Calu3 (cell line): Measurements from ENCODE around the gene ZC3H12C. TPM values are rescaled to one million over a fixed set of nuclear protein-coding genes. Genes with fewer than 3 reads are reported as not detected.

ENCODE experiments used
- BruUV-seq: library from RNA; stranded (reverse); fragments of 400-500 nt; replicated peaks from 2 replicates; lab custom pipeline; 2021; lab: Mats Ljungman, UMichigan
- CTCF ChIA-PET: fragments of 300-600 bp; sonication (Branson Sonifier 250); formaldehyde crosslinking; loops from one replicate; lab custom pipeline; 2022; ENCODE audit warnings: antibody characterized with exemption; lab: Charles Lee
- DNase-seq: peaks from one replicate; pipeline ENCODE4 v3.0.0; 2022
- H3K27ac Mint-ChIP-seq: one replicate; pipeline ENCODE4 v1.8.0; 2022; ENCODE audit warnings: mixed read lengths; ENCODE audit not compliant: unreplicated experiment
- H3K27me3 Mint-ChIP-seq: one replicate; pipeline ENCODE4 v1.8.0; 2022; ENCODE audit warnings: mixed read lengths; ENCODE audit not compliant: unreplicated experiment
- H3K36me3 Mint-ChIP-seq: one replicate; pipeline ENCODE4 v1.8.0; 2022; ENCODE audit warnings: mild to moderate bottlenecking, moderate library complexity, mixed read lengths; ENCODE audit not compliant: insufficient read depth, unreplicated experiment
- H3K4me1 Mint-ChIP-seq: one replicate; pipeline ENCODE4 v1.8.0; 2022; ENCODE audit warnings: mild to moderate bottlenecking, low read depth, mixed read lengths; ENCODE audit not compliant: unreplicated experiment
- H3K4me3 Mint-ChIP-seq: one replicate; pipeline ENCODE4 v1.8.0; 2022; ENCODE audit warnings: mild to moderate bottlenecking, low read depth, moderate library complexity, mixed read lengths; ENCODE audit not compliant: unreplicated experiment
- H3K9me3 Mint-ChIP-seq: one replicate; pipeline ENCODE4 v1.8.0; 2022; ENCODE audit warnings: low read depth, mixed read lengths; ENCODE audit not compliant: unreplicated experiment
- intact Hi-C: fragments of 100-400 bp; cut with micrococcal nuclease; formaldehyde crosslinking; loops from one replicate; pipeline ENCODE4 v1.10.0; 2022; ENCODE audit not compliant: unreplicated experiment
- total RNA-seq: library from RNA; stranded (reverse); gene quantifications from 2 replicates; pipeline ENCODE4 v1.2.3, GENCODE V29; 2022
- TF ChIP-seq, protein P1 (sequence below): fragments of 200-600 bp; IDR thresholded peaks from one replicate; pipeline ENCODE4 v1.8.0; 2022; ENCODE audit warnings: antibody characterized with exemption; ENCODE audit not compliant: unreplicated experiment

The ZC3H12C gene
- total RNA-seq, 1 experiment from 2014 or later: 14.1 TPM

DNA sequence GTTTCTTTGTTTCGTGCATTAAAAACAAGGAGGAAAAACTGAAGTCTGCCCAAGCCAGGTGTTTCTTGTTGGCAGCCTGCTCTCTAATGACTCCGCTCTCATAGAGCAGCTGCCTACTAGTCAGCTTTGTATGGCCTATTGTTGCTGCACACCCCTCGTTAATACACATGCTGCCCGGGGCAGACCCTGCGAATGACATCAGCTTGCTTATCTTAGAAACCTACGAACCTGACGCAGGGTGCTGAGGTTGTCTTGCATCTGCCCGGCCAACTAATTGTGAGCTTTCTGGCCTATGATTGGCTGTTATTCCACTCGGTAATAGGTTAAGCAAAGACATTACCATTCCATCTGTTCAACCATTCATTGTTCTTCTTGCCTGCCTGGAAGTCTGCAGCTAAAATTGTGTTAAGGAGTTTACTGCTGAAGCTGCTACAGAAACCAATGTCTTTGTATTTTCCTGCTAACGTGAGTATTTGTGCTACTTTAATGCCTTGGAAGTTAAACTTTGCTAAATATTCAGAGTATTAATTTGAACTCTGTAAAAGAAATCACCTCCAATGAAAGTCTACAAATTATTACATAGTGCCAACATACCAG, 37.5 kb downstream of the ZC3H12C start:
- CTCF ChIA-PET: no interaction called here
- Mint-ChIP-seq H3K27me3 (no peaks in the 10 kb centered on the region), H3K4me1 (no peaks in the 10 kb centered on the region), H3K27ac (no peak overlapping the region), H3K36me3 (no peaks in the 10 kb centered on the region), H3K4me3 (no peak overlapping the region), H3K9me3 (no peaks in the 10 kb centered on the region)
- TF ChIP-seq, protein P1, sequence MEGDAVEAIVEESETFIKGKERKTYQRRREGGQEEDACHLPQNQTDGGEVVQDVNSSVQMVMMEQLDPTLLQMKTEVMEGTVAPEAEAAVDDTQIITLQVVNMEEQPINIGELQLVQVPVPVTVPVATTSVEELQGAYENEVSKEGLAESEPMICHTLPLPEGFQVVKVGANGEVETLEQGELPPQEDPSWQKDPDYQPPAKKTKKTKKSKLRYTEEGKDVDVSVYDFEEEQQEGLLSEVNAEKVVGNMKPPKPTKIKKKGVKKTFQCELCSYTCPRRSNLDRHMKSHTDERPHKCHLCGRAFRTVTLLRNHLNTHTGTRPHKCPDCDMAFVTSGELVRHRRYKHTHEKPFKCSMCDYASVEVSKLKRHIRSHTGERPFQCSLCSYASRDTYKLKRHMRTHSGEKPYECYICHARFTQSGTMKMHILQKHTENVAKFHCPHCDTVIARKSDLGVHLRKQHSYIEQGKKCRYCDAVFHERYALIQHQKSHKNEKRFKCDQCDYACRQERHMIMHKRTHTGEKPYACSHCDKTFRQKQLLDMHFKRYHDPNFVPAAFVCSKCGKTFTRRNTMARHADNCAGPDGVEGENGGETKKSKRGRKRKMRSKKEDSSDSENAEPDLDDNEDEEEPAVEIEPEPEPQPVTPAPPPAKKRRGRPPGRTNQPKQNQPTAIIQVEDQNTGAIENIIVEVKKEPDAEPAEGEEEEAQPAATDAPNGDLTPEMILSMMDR: no peak
- no peak for DNase-seq
- BruUV-seq: no TSS peak
- intact Hi-C loops: no loop called here

DNA sequence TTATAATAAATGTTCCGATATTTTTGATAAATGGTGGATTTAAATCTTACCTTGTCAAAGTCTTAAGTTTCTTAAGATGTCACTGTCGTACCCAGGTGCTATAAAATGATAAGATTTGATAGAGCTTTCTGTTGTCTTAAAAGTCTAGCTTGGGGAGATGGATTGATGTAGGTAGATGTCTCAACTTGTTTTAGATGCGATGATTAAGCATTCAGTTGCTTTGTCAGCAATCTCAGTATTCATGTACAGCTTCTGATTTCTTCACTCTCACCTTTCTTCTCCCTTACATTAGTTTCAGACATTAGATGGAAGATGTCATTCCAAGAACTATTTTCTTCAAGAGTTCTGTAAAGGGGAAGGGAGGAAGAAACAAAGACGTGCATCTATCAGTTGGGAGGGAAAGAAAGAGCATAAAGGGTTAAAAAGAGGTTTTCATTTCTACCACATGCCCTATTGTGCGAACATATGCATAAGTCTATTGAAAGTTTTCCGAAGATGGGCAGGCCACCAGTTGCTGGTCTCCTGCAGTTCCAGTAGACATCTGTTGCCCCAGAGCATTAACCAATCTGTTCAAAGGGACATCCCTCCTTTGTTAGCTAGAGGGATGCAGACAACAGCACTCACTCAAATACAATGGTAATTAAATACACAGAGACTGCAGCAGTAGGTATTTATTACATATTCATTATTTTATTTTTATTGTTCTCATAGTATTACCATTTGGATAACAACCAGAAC, 38.4 kb downstream of the ZC3H12C start:
- H3K36me3 Mint-ChIP-seq: no peaks in the 10 kb centered on the region
- H3K27me3 Mint-ChIP-seq: no peaks in the 10 kb centered on the region
- H3K4me3 Mint-ChIP-seq: no peak overlapping the region
- CTCF ChIA-PET: no interaction called here
- TF ChIP-seq, protein P1: no peak
- no TSS peak for BruUV-seq
- DNase-seq: no peak
- intact Hi-C loops: no loop called here
- H3K4me1 Mint-ChIP-seq: no peaks in the 10 kb centered on the region
- no peak overlapping the region for H3K27ac Mint-ChIP-seq
- H3K9me3 Mint-ChIP-seq: no peaks in the 10 kb centered on the region

DNA sequence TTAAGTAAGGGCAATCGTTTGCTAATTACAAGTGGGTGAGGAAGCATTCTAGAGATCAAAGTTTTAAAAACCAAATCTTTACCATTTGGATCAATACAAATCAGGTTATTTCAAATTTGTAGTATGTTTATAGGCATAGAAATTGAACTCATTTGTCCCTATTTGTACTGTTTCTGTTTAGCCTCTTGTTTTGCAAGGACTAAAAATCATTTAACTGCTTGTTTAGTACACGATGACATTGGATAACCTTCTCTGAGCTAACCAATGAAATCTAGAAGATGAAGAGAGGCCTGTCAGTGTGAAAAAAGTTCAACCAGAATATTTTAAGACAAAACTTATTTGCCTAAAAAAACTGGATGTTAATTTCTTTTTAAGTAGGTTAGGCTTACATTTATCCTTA, 40.0 kb downstream of the ZC3H12C start:
- CTCF ChIA-PET: no interaction called here
- H3K4me1 Mint-ChIP-seq: no peaks in the 10 kb centered on the region
- intact Hi-C loops: no loop called here
- BruUV-seq: no TSS peak
- no peaks in the 10 kb centered on the region for H3K36me3 Mint-ChIP-seq
- DNase-seq: no peak
- H3K9me3 Mint-ChIP-seq: no peaks in the 10 kb centered on the region
- TF ChIP-seq, protein P1: no peak
- H3K27me3 Mint-ChIP-seq: no peaks in the 10 kb centered on the region
- H3K4me3 Mint-ChIP-seq: no peak overlapping the region
- no peak overlapping the region for H3K27ac Mint-ChIP-seq

DNA sequence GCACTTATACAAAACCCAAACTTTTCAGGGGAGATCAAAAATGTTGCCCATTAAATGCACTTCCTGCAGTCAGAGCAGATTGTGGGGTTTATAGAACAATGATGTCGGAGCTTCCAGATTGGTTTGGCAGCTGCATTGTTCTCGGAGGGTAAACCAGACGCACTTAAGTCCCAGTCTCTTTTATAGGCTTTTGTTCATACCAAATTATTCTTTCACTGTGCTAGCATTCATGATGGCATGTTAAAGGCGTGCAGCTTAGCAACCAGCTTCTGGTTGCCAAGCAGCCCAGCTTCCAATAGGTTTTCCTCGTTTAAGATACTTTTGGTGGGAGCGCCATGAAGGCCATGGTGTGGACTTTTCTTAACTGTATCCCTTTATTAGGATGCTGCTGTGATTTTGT, 40.9 kb downstream of the ZC3H12C start:
- no peak for DNase-seq
- H3K9me3 Mint-ChIP-seq: no peaks in the 10 kb centered on the region
- H3K4me1 Mint-ChIP-seq: no peaks in the 10 kb centered on the region
- intact Hi-C loops: no loop called here
- H3K27me3 Mint-ChIP-seq: no peaks in the 10 kb centered on the region
- no peak overlapping the region for H3K4me3 Mint-ChIP-seq
- no TSS peak for BruUV-seq
- CTCF ChIA-PET: no interaction called here
- no peaks in the 10 kb centered on the region for H3K36me3 Mint-ChIP-seq
- TF ChIP-seq, protein P1: no peak
- H3K27ac Mint-ChIP-seq: no peak overlapping the region
